Fibroblast of peridontal ligament (primary cell): Measurements from ENCODE around the gene FUOM.
A peak's percentile ranks its signal among the peaks of the same experiment; 100 is the strongest.

ENCODE experiments used
- DNase-seq: peaks from one replicate; pipeline ENCODE4 v3.0.0-alpha.2; 2010; ENCODE audit errors: extremely low read depth

The FUOM gene

GRCh38 chr10:133350283-133350949 is 7.4 kb downstream of the FUOM start:
- no peak for DNase-seq

- DNase-seq, result no peak
Observed at GRCh38 chr10:133349577-133350011, 8.2 kb downstream of the FUOM start.

- no peak for DNase-seq
Observed at GRCh38 chr10:133349160-133349568, 8.7 kb downstream of the FUOM start.

GRCh38 chr10:133347710-133348517 is 9.9 kb downstream of the FUOM start:
- DNase-seq, result no peak

GRCh38 chr10:133346413-133346812 is 11.4 kb downstream of the FUOM start:
- DNase-seq, result no peak

- no peak for DNase-seq
Observed at GRCh38 chr10:133344236-133344635, 13.6 kb downstream of the FUOM start.

- DNase-seq, result no peak
Observed at GRCh38 chr10:133343558-133343957, 14.3 kb downstream of the FUOM start.

- DNase-seq, result no peak
Observed at GRCh38 chr10:133342942-133343341, 14.9 kb downstream of the FUOM start.

- no peak for DNase-seq
Observed at GRCh38 chr10:133341983-133342382, 15.8 kb downstream of the FUOM start.

GRCh38 chr10:133339708-133340380 is 18.0 kb downstream of the FUOM start:
- no peak for DNase-seq

GRCh38 chr10:133338080-133339071 is 19.4 kb downstream of the FUOM start:
- DNase-seq, result no peak

- DNase-seq, result no peak
Observed at GRCh38 chr10:133337370-133337725, 20.5 kb downstream of the FUOM start.

GRCh38 chr10:133336577-133337369 is 21.0 kb downstream of the FUOM start, which contains the start of gene CALY:
TSS of gene CALY (minus strand) at chr10:133336896. CDS start at chr10:133328989, 7,907 bp downstream.
- no peak for DNase-seq

- DNase-seq, result no peak
Observed at GRCh38 chr10:133336118-133336576, 21.7 kb downstream of the FUOM start.

GRCh38 chr10:133335246-133336117 is 22.3 kb downstream of the FUOM start:
- peak; percentile 64 for DNase-seq

- no peak for DNase-seq
Observed at GRCh38 chr10:133334503-133335245, 23.1 kb downstream of the FUOM start.

- DNase-seq, result no peak
Observed at GRCh38 chr10:133332936-133333699, 24.7 kb downstream of the FUOM start.
